Activated naive CD4-positive, alpha-beta T cell treated with anti-CD3 and anti-CD28 coated beads, Interleukin-2, amount 50 U/mL, for 16 hours (primary cell): Measurements from ENCODE around the gene TENT5C.

Experiments used
- DNase-seq: peaks from one replicate; pipeline ENCODE4 v3.0.0-alpha.2; 2020

TENT5C gene

DNA sequence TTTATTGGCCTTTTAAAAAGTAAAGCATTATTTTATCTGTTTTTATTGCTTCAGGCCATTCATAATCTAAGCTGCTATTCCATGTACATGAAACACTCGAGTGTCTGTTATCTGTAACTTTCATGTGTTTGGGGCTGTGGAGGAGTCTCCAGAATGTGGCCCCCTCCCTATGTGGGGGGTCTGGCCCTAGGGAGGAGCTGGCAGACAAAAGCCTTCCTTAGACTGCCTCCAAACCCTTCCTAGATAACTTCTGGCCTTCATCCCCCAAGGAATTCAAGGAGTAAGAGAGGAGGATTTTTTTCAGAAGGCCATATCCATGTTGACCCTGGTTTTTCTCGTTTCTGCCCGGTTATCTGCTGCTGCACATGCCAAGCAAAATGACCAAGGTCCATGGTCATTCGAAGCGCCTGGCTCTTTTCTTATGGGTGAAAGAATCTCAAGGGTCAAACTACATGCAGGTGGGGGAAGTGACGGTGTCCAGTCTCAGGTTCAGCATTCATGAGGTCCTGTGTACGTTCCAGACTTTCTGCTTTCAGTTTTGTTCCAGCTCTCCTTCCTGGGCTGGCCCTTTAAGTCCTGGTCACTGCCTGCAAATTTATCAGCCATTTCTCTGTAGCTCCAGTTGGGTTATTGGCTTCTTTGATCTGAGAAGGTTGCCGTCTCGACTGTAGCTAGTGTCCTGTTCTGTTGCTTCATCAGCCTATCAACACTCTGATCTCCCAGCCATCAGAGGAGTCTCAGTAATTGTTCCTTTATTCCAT is 8.3 kb downstream of the TENT5C start:
- DNase-seq: no peak

DNA sequence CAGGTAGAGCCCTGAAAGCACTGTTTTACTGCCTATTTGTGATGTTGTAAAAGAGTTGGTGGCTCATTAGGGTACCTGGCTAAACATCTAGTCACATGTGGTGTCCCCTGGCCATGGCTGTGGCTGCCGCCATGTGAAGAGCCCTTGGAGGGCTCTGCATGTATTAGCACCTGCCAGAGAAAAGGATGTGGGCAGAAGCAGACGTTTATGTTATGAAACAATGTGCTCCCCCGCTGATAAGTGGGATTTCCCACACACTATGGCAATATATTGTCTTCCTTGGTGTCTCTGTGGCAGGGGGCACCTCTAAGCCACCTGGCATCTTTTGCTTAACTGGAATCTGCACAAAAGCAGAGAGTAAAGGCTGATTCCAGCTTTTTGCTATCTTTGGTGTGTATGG is 9.6 kb downstream of the TENT5C start:
- no peak for DNase-seq

DNA sequence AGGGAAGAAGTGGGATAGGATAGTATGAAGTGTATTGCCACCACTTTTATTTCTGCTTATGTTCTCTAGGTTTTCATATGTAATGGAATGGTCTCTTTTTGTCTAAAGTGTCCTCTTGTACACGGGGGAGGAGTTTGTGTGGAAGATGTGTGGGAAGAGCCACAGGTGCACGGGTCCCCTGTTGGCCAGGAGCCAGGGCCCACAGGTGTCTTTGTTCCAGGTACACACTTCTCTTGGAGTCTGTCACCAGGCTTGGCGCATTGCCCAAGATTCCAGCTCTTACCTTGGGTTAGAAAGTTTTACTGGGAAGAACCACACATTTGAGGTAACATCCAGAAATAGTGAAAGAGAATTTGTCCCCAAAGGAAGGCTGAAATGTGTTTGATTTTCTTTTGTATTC is 10.5 kb downstream of the TENT5C start:
- no peak for DNase-seq

DNA sequence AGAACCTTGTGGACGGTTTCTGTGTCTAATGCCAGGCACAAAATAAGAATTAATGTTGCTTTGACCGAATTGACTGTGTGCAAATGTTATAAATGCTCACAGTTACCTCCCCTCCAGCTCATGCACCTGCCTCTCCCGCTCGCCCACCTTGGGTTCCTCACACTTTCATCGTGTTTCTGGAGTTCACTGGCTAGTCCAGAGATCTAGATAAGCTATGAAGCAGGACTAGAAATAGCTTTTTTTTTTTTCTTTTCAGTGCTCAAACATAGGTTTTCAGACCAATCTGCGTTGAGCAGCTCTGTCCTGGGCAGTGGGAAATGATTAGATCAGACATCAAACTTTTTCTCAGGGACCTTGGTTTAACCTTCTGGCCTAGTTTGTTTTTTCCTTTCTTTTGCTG is 11.1 kb downstream of the TENT5C start:
- no peak for DNase-seq

DNA sequence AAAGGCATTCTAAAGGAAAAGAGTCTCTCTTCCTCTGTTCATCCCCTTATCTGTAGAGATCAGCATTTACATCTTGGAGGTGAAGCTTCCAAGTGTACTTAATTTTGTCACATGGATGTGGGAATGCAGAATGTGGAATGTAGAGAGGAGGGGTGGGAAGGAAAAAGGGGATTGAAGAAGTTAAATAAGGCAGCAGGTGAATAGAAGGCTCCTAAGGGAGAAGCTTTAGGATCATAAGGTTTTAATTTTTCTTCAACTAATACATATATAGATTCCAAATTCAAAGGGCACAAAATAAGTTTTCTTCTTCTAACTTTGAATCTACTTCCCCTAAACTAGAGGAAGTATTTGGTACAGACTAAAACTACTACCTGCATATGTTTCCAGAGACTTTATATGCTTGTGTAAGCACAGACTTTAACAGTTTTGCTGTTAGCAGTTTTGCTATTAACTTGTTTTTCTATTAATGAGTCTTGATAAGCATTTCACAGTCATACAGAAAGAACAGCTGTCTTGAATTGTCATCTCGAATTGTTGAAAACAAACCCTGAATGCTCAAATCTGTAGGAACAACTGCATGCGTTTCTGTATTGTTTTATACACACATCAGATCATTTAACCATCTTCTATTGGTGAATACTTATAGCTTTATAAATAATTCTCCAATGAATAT is 12.7 kb downstream of the TENT5C start:
- DNase-seq: no peak

GRCh38 chr1:117620440-117620839 is 14.6 kb downstream of the TENT5C start:
- no peak for DNase-seq

GRCh38 chr1:117621316-117621715 is 15.5 kb downstream of the TENT5C start:
- DNase-seq: no peak

- no peak for DNase-seq
Observed at GRCh38 chr1:117622726-117623125, 16.9 kb downstream of the TENT5C start.

GRCh38 chr1:117623141-117623540 is 17.3 kb downstream of the TENT5C start:
- no peak for DNase-seq

GRCh38 chr1:117623698-117624097 is 17.9 kb downstream of the TENT5C start:
- DNase-seq: no peak

- DNase-seq: no peak
Observed at GRCh38 chr1:117627546-117628130, 21.8 kb downstream of the TENT5C start.

- DNase-seq: no peak
Observed at GRCh38 chr1:117628343-117628742, 22.5 kb downstream of the TENT5C start.

- no peak for DNase-seq
Observed at GRCh38 chr1:117629625-117630422, 24.0 kb downstream of the TENT5C start.

- no peak for DNase-seq
Observed at GRCh38 chr1:117630423-117630998, 24.7 kb downstream of the TENT5C start.

DNA sequence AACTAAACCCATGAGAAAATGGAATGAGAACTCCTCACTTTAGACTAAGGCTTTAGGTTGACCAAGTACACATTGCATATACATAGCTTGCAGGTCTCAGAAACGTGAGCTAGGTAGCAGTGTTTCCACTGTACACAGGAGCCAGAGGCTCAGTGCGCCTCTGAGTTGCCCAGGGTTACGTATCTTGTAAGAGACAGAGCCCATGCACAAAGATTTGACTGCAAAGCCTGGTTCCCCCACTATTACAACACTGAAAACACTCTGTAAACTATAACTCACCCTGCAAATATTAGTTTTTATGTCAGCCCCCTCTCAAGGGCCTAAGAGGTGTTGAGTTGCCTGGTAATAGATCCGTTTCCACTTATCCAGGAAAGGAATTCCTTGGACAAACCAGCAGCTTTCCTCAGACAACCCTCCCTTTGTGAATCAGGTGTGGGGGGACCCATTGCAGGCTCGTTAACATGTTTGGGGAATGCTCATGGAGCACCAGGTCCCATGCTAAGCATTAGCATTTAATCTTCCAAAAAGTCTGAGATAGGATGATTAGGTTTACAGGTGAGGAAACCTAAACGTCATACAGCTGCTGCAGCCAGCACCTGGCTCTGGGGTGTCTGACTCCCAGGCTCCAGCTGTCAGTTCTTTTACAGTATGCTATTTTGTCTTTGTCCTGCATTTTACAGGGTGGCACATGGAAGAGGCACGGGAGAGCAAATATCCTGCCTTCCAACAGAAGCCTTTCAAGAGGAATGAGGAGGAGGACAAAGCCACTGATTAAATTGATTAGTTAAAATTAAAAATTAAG is 25.7 kb downstream of the TENT5C start:
- DNase-seq: no peak

GRCh38 chr1:117632269-117633067 is 26.6 kb downstream of the TENT5C start:
- DNase-seq: no peak

GRCh38 chr1:117633068-117633345 is 27.2 kb downstream of the TENT5C start:
- no peak for DNase-seq

DNA sequence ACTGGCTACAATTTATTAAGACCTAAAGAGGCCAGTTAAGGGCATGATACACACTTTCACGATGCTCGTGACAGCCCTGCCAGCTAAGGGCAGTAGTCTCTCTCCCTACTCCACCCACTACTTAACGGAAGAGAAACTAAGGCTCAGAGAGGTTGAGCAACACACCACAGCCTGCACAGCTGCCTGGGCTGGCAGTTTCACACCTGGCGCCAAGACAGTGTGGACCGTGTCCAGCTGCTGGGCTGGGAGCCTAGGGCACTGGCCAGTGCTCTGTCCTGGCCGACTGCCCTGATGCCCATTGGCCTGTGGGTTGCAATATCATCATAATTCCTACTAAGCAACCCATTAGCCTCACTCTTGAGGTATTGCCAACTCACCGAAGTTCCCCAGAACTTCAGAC is 27.6 kb downstream of the TENT5C start:
- no peak for DNase-seq

DNA sequence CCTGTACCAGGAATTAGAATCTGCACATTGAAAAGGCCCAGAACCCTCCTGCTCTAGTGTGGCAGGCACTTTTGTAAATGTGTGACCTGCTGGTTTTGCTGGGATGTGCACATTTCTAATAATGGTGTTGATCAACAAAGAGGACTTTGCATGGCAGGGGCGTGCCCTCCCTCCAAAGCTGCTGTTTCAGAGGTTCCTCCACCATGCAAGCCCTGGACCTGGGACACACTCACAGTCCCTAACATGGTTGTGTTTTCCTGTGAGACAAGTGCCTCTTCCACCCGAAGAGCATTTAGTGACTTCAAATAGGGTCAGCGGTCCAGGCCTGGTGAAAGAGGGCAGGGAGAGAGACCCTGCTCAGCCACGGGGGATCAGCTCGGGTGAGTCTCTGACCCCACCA is 28.1 kb downstream of the TENT5C start:
- no peak for DNase-seq

GRCh38 chr1:117634631-117635030 is 28.8 kb downstream of the TENT5C start:
- no peak for DNase-seq

DNA sequence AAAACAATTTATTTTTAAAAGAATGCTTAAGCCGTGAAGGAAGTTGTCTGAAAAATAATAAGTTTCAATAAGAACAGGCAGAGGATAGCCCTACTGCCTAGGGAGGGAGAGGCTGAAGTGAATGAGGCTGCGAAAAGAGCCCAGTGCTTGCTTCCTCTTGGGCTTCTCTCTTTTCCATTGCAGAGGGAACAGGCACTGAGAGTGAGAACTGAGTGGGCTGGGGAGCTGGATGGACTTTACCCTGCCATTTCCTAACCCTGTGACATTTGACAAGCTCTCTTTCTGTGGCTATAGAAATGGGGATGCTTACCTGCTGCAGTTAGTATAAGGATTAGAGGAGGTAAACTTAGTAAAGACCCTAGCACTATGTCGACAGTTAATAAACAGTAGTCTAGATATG is 30.0 kb downstream of the TENT5C start:
- DNase-seq: no peak
